Heart right ventricle (tissue), 16 donors: ENCODE results near the gene WNT1. TPM values are rescaled to one million over a fixed set of nuclear protein-coding genes. Genes with fewer than 3 reads are reported as not detected.
A peak's percentile ranks its signal among the peaks of the same experiment; 100 is the strongest.

Source experiments
- ATAC-seq, 8 donors: fragments of 200-7000 bp; cut with Tn5 transposase; one replicate each; pipeline ENCODE4 v1.9.1; 2020; ENCODE audit warnings: mild to moderate bottlenecking in 8 of 8, moderate library complexity in 8 of 8, moderate number of reproducible peaks in 1 of 8
- DNase-seq, 2 donors: peaks; one replicate each; pipeline ENCODE4 v3.0.0-alpha.2; 2020
- H3K27ac ChIP-seq, 10 donors: fragments of 200-600 bp; sonication (generic) in 2 of 10; one replicate each; pipeline versions ENCODE4 v1.5.0 to v1.8.0; 2020 to 2022; ENCODE audit warnings: mild to moderate bottlenecking in 3 of 10
- H3K27me3 ChIP-seq, 7 donors: fragments of 200-600 bp; one replicate each; pipeline ENCODE4 v1.8.0; 2021 to 2022; ENCODE audit warnings: mild to moderate bottlenecking in 2 of 7
- H3K36me3 ChIP-seq, 9 donors: fragments of 200-600 bp; sonication (generic) in 1 of 9; one replicate each; pipeline versions ENCODE4 v1.5.0 to v1.8.0; 2020 to 2022; ENCODE audit warnings: mild to moderate bottlenecking in 2 of 9
- H3K4me1 ChIP-seq, 9 donors: fragments of 200-600 bp; sonication (generic) in 1 of 9; one replicate each; pipeline versions ENCODE4 v1.5.0 to v1.8.0; 2020 to 2022; ENCODE audit warnings: mild to moderate bottlenecking in 4 of 9
- H3K4me3 ChIP-seq, 10 donors: fragments of 200-600 bp; sonication (generic) in 2 of 10; one replicate each; pipeline versions ENCODE4 v1.5.0 to v1.8.0; 2020 to 2022; ENCODE audit warnings: mild to moderate bottlenecking in 7 of 10, moderate library complexity in 2 of 10
- H3K9me3 ChIP-seq, 11 donors: fragments of 200-600 bp in 10 of 11; sonication (generic) in 2 of 11; one replicate each; pipeline versions ENCODE4 v1.5.0 to v1.8.0; 2013 to 2022; ENCODE audit warnings: mild to moderate bottlenecking in 2 of 11, control low read depth in 1 of 11, moderate library complexity in 1 of 11
- WGBS, 2 donors: extraction: QIAGEN DNeasy Blood & Tissue Kit; methylation state at CpG; one replicate each; pipeline ENCODE4 v1.1.7; 2013; ENCODE audit warnings: inconsistent platforms in 1 of 2; 5-methylcytosine and 5-hydroxymethylcytosine counted together
- intact Hi-C, 10 donors: fragments of 100-400 bp; cut with DNase I; formaldehyde crosslinking; loops; one replicate each; pipeline versions ENCODE4 v1.11.1 to v1.14.2; 2022
- polyA plus RNA-seq, 2 donors: library from polyadenylated mRNA; stranded (reverse); fragments of 200-250 nt; gene quantifications; one replicate each; pipeline ENCODE4 v1.2.3, GENCODE V29; 2013
- total RNA-seq, 10 donors: library from RNA; stranded (reverse); fragmentation: NEBNext Ultra II Directional in 3 of 10; extraction: Animal tissue kit (Norgen Biotek cat#: 25700) in 3 of 10; gene quantifications; one replicate each; pipeline versions ENCODE4 v1.2.1 to v1.2.4, GENCODE V29; 2021 to 2023
- TF ChIP-seq, protein P1 (sequence below), 9 donors: fragments of 200-600 bp; sonication (generic) in 2 of 9; IDR thresholded peaks; one replicate each; pipeline versions ENCODE4 v1.5.0 to v1.8.0; 2021 to 2022; ENCODE audit warnings: antibody characterized with exemption in 9 of 9, mild to moderate bottlenecking in 5 of 9, moderate library complexity in 1 of 9
- donor health status: Arrhythmogenic right ventricular cardiomyopathy.
- donor health status: ischemic (EF 13 %, LVEDD 7.1; RV severe dilation, severe dysfunction).
- donor health status: healthy with polysubstance abuse.
- donor health status: DM: no; HTN: yes; CAD: no.
- donor health status: DM: no; HTN: no; CAD: no.
- donor health status: ischemic (EF 25% LVEDD 6.9; RV normal size, moderate dysfunction).
- donor health status: ischemic (EF 25% LVEDD 5.7; RV mildly dilated, moderate dysfunction).
- donor health status: healthy.
- donor health status: DM: yes; HTN: yes; CAD: no.
- donor health status: Ischemic cardiomyopathy.
- donor health status: ischemic (EF 35%, LVEDD 5.7; RV mildly dilated, moderate dysfunction).
- donor health status: nonischemic (EF 11% LVEDD 7.7; RV severe dilation, severe dysfunction).
- donor health status: DM: yes; HTN: yes; CAD: no.
- donor health status: PGD.
- donor health status: ischemic (EF 29% LVEDD 5.4; RV normal size, mild dysfunction).
- donor health status: nonischemic (EF 23%, LVEDD 6.1; RV moderate dilation, normal function).

Gene WNT1
- total and polyA plus RNA-seq, 12 donors, result not detected

DNA sequence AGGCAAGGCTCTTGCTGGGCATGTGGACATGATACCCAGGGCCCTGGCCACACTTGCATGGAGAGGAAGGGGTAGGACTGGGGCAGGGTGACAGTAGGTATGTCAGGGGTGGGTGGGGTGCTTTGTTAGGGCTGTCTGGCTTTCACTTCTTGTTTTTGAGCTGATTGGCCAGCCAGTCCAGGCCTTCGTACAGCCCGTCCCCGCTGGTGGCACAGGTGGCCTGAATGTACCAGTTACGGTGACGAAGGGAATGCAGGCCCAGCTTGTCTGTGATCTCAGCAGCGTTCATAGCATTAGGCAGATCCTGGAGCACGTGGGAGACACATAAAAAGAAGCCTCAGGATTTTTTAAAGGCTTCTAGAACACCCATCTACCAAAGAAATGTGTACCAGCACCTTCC is 39.3 kb upstream of the WNT1 start:
- intact Hi-C loops, result loop anchor here in 4 of 10 donors (5.0 to 10.0 kb wide), 4 partner anchors 46 to 87 kb away; partner anchors contain the start of genes DDX23 (in 2 of the 4) and RND1 (in 1 of the 4)
- peaks cover 0 to 92% (median 17%) of the 10 kb centered on the region in 9 donors for H3K36me3 ChIP-seq
- no peak overlapping the region for H3K27ac ChIP-seq
- no peaks in the 10 kb centered on the region for H3K27me3 ChIP-seq
- TF ChIP-seq, protein P1, sequence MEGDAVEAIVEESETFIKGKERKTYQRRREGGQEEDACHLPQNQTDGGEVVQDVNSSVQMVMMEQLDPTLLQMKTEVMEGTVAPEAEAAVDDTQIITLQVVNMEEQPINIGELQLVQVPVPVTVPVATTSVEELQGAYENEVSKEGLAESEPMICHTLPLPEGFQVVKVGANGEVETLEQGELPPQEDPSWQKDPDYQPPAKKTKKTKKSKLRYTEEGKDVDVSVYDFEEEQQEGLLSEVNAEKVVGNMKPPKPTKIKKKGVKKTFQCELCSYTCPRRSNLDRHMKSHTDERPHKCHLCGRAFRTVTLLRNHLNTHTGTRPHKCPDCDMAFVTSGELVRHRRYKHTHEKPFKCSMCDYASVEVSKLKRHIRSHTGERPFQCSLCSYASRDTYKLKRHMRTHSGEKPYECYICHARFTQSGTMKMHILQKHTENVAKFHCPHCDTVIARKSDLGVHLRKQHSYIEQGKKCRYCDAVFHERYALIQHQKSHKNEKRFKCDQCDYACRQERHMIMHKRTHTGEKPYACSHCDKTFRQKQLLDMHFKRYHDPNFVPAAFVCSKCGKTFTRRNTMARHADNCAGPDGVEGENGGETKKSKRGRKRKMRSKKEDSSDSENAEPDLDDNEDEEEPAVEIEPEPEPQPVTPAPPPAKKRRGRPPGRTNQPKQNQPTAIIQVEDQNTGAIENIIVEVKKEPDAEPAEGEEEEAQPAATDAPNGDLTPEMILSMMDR (IDR thresholded peaks at IDR 0.05), result no peak
- no peaks in the 10 kb centered on the region for H3K9me3 ChIP-seq
- H3K4me1 ChIP-seq, result peaks cover 0 to 21% (median 0%) of the 10 kb centered on the region in 9 donors
- no peak for ATAC-seq
- DNase-seq, result no peak
- H3K4me3 ChIP-seq, result no peak overlapping the region
- WGBS, 2 donors, result 86 to 89% methylated on average over 7 of the region's 7 CpGs

DNA sequence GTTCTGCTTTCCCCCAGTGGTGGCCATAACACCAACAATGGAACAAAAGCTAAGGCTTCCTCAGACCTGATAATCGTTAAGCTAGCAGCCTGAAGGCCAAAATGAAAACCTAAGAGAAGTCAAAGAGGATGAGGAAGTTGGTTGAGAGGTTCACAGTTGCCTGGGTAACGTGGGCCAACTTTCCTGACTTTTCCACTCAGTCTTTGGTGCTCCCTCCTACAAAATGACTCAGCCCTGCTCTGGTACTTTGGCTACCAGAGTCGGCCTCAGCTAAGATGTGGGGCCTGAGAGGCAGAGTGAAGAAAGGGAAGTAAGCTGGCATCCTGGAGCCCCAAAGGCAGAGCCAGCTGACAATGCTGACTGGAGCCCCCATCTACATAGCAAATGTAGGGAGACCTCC is 37.9 kb upstream of the WNT1 start:
- TF ChIP-seq, protein P1 (IDR thresholded peaks at IDR 0.05), result no peak
- H3K27ac ChIP-seq, result no peak overlapping the region
- peaks cover 0 to 89% (median 17%) of the 10 kb centered on the region in 9 donors for H3K36me3 ChIP-seq
- no peaks in the 10 kb centered on the region for H3K27me3 ChIP-seq
- WGBS, 2 donors, result 88 to 90% methylated on average over 3 of the region's 3 CpGs
- no peaks in the 10 kb centered on the region for H3K9me3 ChIP-seq
- intact Hi-C loops, result no loop called here
- H3K4me1 ChIP-seq, result peaks cover 0 to 21% (median 0%) of the 10 kb centered on the region in 9 donors
- ATAC-seq (peak in 1 of 8 donors; percentile 36), DNase-seq (no peak)
- H3K4me3 ChIP-seq, result no peak overlapping the region

DNA sequence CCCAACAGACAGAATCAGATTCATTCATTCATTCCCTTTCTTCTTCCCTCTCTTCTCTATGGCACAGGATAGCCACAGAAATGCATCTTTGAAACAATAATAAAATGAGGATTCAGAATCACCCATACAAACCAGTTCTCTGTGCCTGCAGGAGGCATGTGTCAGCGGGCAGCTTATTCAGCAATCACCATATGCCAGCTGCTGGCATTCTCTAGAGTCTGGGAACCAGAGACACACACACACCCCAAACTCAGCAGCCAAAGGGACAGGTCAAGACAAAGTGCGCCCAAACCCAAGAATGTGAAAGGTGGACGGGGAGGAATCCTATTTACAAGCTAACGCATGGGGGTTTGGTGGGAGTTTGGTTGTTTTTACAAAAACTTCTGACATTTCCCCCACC is 34.9 kb upstream of the WNT1 start:
- no peaks in the 10 kb centered on the region for H3K9me3 ChIP-seq
- no peak for DNase-seq
- 94 to 97% methylated on average over 4 of the region's 4 CpGs for WGBS, 2 donors
- ATAC-seq, result no peak
- no peak overlapping the region for H3K4me3 ChIP-seq
- no peaks in the 10 kb centered on the region for H3K27me3 ChIP-seq
- H3K36me3 ChIP-seq, result peaks cover 0 to 71% (median 17%) of the 10 kb centered on the region in 9 donors
- intact Hi-C loops, result no loop called here
- TF ChIP-seq, protein P1 (IDR thresholded peaks at IDR 0.05), result no peak
- H3K27ac ChIP-seq, result no peak overlapping the region
- peaks cover 0 to 34% (median 11%) of the 10 kb centered on the region in 9 donors for H3K4me1 ChIP-seq

DNA sequence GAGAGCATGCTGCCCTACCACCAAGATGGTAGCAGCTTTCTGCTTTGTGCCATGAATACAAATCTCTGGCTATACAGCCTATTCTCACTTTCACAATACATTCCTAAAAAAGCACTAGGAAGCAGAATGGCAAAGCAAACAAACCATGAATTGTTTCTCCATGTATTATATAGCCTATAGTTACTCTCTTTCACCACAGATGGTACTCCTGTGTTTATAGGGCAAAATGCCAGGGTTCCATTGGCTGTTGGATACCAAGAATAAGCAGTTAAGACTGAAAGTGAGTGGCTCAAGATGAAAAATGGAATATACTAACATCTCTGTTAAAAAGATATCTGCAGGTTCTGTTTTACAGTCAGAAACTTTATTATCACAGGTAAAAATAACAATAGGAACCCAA is 31.9 kb upstream of the WNT1 start:
- TF ChIP-seq, protein P1 (IDR thresholded peaks at IDR 0.05), result no peak
- no peak for DNase-seq
- Histone ChIP-seq H3K4me3 (no peak overlapping the region), H3K36me3 (peaks cover 0 to 50% (median 0%) of the 10 kb centered on the region in 9 donors), H3K27me3 (no peaks in the 10 kb centered on the region), H3K9me3 (no peaks in the 10 kb centered on the region), H3K27ac (no peak overlapping the region), H3K4me1 (peaks cover 0 to 30% (median 10%) of the 10 kb centered on the region in 9 donors)
- no peak for ATAC-seq
- intact Hi-C loops, result no loop called here
